Ovary (tissue), 3 donors: Measurements from ENCODE around the gene FGD3.

Experiments used
- CTCF ChIP-seq, 3 donors: fragments of 450-650 bp in 2 of 3; fragments of 200-600 bp in 1 of 3; IDR thresholded peaks; one replicate each; pipeline versions ENCODE4 v1.5.1 to v1.8.0; 2016 to 2022; ENCODE audit warnings: antibody characterized with exemption in 3 of 3, mild to moderate bottlenecking in 1 of 3
- EP300 ChIP-seq: sonication (generic); formaldehyde crosslinking; IDR thresholded peaks from one replicate; pipeline ENCODE4 v1.6.1; 2017; ENCODE audit warnings: antibody characterized with exemption
- donor health status: DM: no; HTN: no; CAD: no.

- TF ChIP-seq EP300: no peak
- TF ChIP-seq CTCF (IDR thresholded peaks at IDR 0.05): no peak
Measured at GRCh38 chr9:92977279-92977678, 30.0 kb downstream of the FGD3 start.
